KBM-7 (cell line): Measurements from ENCODE around the gene CACNA1S.
A peak's percentile ranks its signal among the peaks of the same experiment; 100 is the strongest.

Experiments
- DNase-seq: peaks from one replicate; pipeline ENCODE4 v3.0.0-alpha.2; 2015
- in situ Hi-C: fragments of 300-500 bp; cut with MboI; formaldehyde crosslinking; loops from 2 replicates; pipeline ENCODE4 v1.14.3; 2020; ENCODE audit warnings: low sequenced_read_pairs, low pct_unique_long_range_greater_than_20kb, mixed read lengths

Gene CACNA1S

DNA sequence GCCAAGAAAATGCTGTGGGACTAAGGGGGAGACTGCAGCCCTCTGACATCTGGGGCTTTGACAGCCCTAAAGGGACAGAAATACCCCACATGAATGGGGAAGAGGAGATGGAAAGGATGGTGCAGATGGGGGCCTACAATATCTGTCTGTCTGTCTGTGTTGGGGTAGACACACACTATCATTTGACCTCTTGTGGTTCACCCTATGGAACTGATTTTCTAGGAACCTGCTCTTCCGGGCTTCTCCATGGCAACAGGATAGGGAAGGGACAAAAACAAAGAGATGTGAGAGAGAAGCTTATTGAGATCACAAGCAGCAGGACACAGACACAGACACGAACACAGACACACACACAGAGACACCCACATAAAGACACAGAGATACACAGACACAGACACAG is 105.8 kb downstream of the CACNA1S start:
- in situ Hi-C loops, result no loop called here
- peak; percentile 32 for DNase-seq

DNA sequence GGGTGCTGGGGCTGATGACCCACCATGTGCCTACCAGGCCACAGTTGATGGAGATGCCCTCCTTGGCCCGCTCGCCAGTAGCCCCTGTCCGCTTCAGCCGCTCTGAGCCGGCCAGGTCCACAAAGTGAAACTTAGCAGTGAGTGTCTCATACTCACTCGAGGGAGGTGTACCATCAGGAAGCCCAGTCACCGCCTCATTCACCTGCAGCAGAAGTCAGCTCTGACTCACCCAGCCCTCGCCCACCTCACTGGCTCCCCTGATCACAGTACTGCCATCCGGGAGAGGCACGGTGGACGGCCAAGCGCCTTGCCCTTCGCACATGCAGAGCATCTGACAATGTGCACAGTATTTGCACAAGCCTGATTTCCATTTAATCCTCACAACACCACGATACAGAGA is 107.5 kb downstream of the CACNA1S start:
- no peak for DNase-seq
- in situ Hi-C loops, result no loop called here

DNA sequence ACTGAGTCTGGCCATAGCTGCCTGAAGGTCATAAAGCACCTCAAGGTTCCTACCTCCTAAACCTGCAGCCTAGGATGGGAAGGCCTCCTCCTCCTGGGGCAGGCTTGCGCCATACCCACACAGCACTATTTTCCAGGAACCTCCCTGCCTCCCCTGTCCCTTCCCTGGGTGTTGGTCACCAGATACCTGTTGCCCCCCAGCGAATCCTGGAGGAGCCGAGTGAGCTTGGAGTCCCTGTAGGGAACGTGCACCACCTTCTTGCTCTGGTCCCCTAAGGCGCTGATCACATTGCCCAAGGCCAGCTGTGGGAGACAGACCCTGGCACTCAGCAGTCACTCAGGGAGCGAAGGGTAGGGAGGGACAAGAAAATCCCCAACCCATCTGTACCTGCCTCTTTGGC is 108.1 kb downstream of the CACNA1S start:
- in situ Hi-C loops, result no loop called here
- DNase-seq, result no peak

DNA sequence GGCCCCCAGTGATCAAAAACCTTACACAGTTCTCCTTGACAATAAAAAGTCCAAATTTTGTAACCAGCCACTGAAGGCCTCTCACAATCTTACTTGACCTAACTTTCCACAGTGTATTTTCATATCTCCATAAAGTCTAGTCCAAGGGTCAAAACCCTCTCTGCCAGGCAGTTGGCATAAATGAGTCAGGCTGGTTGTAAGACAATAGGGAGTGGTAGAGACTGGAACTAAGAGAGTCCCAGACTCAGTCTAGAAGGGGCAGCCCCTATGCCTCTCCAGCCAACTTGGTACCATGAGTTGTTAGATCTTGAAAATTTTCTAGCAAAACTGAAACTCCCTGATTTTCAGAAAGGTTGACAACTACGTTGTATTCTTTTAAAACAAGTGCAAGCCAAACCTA is 109.7 kb downstream of the CACNA1S start:
- in situ Hi-C loops, result no loop called here
- no peak for DNase-seq

DNA sequence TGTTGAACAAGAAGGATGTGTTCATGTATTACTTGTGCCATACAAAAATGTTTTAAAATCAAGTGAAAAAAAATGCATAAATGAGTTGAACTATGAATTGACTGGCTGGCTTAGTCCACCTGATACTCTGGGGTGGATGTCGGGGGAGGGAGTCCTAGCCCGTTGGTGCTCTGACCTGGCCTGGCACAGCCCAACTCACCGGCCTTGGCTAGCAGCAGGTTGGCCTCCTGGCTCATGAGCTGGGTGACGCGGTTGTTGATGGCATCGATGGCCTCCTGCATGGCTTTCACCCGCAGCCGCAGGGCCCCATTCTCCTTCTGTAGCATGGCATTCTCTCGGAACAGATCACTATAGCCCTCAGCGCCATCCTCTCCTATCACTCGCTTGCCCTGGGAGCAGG is 110.3 kb downstream of the CACNA1S start:
- DNase-seq, result no peak
- in situ Hi-C loops, result no loop called here

DNA sequence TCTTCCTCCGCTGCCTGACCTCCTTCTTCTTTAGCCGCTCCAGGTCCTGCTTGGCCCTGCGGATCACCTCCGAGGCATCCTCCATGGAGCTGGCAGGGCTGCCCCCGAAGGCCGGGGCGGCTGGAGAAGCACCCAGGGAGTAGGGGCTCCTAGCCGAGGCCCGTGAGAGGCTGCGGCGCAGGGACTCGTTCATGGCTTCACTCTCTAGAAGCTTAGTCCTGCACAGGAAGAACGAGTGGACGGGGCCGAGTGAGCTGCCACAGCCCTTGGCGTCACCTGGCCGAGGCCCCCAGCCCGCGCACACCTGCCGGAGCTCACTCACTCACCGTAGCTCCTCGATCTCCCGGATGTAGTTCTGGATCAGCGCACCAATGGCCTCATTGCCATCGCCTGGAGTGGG is 111.8 kb downstream of the CACNA1S start:
- in situ Hi-C loops, result no loop called here
- DNase-seq, result no peak

DNA sequence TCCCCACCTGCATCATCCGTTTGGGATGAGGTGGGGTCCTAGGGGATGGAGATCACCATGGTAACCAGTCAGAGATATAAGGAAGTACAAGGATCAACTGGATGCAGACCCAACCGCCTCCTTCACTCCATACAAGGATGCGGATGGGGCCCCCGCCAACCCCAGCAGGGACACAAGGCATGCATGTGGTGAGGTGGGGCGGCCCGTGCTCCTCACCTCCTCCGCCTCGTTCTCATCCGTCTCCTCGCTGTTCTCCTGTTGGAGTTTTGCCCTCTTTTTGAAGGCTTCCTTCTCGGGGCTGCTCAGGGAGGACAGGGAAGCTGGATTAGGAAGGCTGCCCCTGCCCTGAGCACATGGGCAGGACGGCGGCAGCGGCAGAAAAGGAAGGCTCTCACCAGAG is 112.6 kb downstream of the CACNA1S start:
- in situ Hi-C loops, result no loop called here
- DNase-seq, result no peak

GRCh38 chr1:200998323-200998722 is 113.9 kb downstream of the CACNA1S start:
- no peak for DNase-seq
- in situ Hi-C loops, result no loop called here

DNA sequence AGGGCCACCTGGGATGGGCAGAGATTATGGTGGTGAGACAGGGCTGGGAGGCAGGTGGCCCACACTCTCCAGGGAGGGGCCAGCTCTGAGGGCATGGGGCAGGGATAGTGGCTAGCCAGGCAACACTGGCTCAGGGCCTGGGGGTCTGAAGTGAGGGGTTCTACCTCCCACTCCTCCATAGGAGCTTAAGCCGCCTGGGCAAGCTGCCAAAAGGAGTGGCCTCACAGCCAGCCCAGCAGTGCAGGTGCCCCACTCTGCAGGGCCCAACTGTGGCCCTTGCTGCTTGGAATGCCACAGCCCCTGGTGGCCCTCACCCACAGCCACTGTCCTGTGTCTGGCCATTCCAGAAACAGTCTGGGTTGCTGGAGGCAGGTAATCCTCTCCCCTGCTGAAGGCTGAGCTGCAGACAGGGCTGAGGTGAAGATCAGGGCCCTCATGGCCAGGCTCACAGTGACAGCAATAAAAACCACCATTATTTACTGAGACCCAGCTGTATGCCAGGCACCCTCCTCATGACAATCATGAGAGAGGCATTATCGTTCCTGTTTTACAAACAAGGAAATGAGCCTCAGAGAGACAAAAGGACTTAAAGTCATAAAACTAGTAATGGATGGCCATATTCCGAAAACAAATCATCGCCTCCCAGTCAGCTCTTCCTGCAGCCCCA is 119.7 kb downstream of the CACNA1S start:
- in situ Hi-C loops, result no loop called here
- no peak for DNase-seq

DNA sequence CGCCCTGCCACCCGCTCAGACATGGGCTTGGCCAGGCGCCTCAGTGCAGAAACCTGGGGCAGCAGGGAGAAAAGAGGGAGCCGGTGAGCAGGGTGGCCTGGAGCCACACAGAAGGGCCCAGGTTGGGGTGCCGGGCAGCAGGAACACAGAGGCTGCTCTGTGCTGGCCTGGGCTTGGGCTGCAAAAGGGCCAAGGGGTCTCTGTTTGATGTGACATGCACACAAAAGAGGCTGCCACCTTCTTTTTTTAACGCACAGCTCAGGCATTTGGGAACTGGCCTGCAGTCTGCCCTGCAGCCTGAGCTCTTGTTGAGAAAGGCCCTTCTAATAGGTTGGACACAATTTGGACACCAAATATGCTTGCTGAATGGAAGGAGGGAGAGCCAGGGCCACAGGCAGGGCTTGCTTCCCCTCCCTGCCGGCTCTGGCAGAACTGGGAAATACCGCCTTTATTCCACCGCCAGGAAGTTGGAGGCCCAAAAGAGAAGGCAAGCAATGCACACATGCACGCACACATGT is 121.1 kb downstream of the CACNA1S start:
- in situ Hi-C loops, result no loop called here
- no peak for DNase-seq

- in situ Hi-C loops, result no loop called here
- DNase-seq, result no peak
These were observed 122.1 kb downstream of the CACNA1S start for GRCh38 chr1:200990114-200990513.
